Body of pancreas (tissue), 4 donors: ENCODE data around the gene PRAF2. TPM values are rescaled to one million over a fixed set of nuclear protein-coding genes. Genes with fewer than 3 reads are reported as not detected.

Source experiments
- ATAC-seq: fragments of 150-250 bp; one replicate; pipeline ENCODE4 v1.9.1; 2016
- DNase-seq, 4 donors: peaks; one replicate each; pipeline ENCODE4 v3.0.0-alpha.2; 2019
- H3K27ac ChIP-seq, 4 donors: fragments of 200-600 bp; sonication (generic); 1 replicate in 3 of 4; 2 replicates in 1 of 4; pipeline versions ENCODE4 v1.5.1 to v1.6.1; 2016 to 2019; ENCODE audit warnings: mild to moderate bottlenecking in 1 of 4, mixed read lengths in 1 of 4, moderate library complexity in 1 of 4
- H3K27me3 ChIP-seq, 2 donors: fragments of 200-600 bp; sonication (generic); one replicate each; pipeline ENCODE4 v1.6.0; 2016; ENCODE audit warnings: mild to moderate bottlenecking in 1 of 2
- H3K36me3 ChIP-seq, 2 donors: fragments of 200-600 bp; sonication (generic); replicated peaks in 1 of 2; 2 replicates each; pipeline ENCODE4 v1.5.1; 2016; ENCODE audit warnings: low read depth in 2 of 2; ENCODE audit not compliant: insufficient read depth in 1 of 2
- H3K4me1 ChIP-seq: fragments of 200-600 bp; sonication (generic); one replicate; pipeline ENCODE4 v1.6.0; 2016
- H3K4me3 ChIP-seq, 2 donors: fragments of 200-600 bp; sonication (generic); 1 replicate in 1 of 2; 2 replicates in 1 of 2; pipeline ENCODE4 v1.5.1; 2016 to 2019
- H3K9me3 ChIP-seq, 3 donors: fragments of 200-600 bp; sonication (generic); 1 replicate in 2 of 3; 2 replicates in 1 of 3; pipeline ENCODE4 v1.5.1; 2016
- POLR2A ChIP-seq, 3 donors: fragments of 450-650 bp; IDR thresholded peaks; one replicate each; pipeline ENCODE4 v1.6.1; 2016; ENCODE audit warnings: antibody characterized with exemption in 3 of 3, mild to moderate bottlenecking in 2 of 3
- WGBS, 2 donors: methylation state at CpG; one replicate each; pipeline ENCODE4 v1.1.5; 2017; 5-methylcytosine and 5-hydroxymethylcytosine counted together
- intact Hi-C: fragments of 100-400 bp; cut with DNase I; formaldehyde crosslinking; loops from one replicate; pipeline ENCODE4 v1.15.1; 2023
- total RNA-seq, 2 donors: library from RNA; depleted of rRNA; stranded (reverse); fragments of >200 nt; gene quantifications; one replicate each; pipeline ENCODE4 v1.1.0, GENCODE V29; 2016
- TF ChIP-seq, protein P1 (sequence below), 7 experiments: fragments of 450-650 bp in 4 of 7; fragments of 200-600 bp in 3 of 7; sonication (generic) in 3 of 7; IDR thresholded peaks; one replicate each; pipeline ENCODE4 v1.5.1; 2016 to 2019; ENCODE audit warnings: antibody characterized with exemption in 7 of 7

The PRAF2 gene
- total RNA-seq, 2 donors from 2014 or later = 5.4 to 10.9 TPM

DNA sequence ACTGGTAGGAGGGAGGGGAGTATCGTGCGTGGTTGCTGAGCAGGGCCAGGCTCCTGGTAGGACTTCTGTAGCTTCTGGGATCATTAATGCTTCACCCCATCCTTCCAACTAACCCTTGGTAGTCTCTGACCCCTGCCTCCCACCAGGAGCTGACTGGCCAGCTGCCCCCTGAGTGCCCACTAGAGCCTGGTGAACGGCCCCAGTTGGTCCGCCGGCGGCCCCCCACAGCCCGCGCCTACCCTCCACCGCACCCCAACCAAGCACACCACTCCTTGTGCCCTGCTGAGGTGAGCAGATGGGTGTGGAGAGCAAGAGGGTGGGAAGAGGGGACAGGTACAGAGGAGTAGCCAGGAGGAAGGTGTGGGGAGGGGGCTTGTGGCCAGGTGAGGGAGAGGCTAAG, 10.1 kb downstream of the PRAF2 start:
- 98 to 100% methylated on average over 1 to 9 of the region's 9 CpGs for WGBS, 2 donors
- Histone ChIP-seq H3K27ac (no peak overlapping the region), H3K9me3 (no peaks in the 10 kb centered on the region), H3K4me3 (no peak overlapping the region), H3K36me3 (no peaks in the 10 kb centered on the region), H3K4me1 (peaks cover 13% of the 10 kb centered on the region), H3K27me3 (no peaks in the 10 kb centered on the region)
- intact Hi-C loops = no loop called here
- no peak for ATAC-seq
- TF ChIP-seq POLR2A (IDR thresholded peaks at IDR 0.05) = no peak
- TF ChIP-seq, protein P1, sequence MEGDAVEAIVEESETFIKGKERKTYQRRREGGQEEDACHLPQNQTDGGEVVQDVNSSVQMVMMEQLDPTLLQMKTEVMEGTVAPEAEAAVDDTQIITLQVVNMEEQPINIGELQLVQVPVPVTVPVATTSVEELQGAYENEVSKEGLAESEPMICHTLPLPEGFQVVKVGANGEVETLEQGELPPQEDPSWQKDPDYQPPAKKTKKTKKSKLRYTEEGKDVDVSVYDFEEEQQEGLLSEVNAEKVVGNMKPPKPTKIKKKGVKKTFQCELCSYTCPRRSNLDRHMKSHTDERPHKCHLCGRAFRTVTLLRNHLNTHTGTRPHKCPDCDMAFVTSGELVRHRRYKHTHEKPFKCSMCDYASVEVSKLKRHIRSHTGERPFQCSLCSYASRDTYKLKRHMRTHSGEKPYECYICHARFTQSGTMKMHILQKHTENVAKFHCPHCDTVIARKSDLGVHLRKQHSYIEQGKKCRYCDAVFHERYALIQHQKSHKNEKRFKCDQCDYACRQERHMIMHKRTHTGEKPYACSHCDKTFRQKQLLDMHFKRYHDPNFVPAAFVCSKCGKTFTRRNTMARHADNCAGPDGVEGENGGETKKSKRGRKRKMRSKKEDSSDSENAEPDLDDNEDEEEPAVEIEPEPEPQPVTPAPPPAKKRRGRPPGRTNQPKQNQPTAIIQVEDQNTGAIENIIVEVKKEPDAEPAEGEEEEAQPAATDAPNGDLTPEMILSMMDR (IDR thresholded peaks at IDR 0.05) = no peak
- DNase-seq = no peak

DNA sequence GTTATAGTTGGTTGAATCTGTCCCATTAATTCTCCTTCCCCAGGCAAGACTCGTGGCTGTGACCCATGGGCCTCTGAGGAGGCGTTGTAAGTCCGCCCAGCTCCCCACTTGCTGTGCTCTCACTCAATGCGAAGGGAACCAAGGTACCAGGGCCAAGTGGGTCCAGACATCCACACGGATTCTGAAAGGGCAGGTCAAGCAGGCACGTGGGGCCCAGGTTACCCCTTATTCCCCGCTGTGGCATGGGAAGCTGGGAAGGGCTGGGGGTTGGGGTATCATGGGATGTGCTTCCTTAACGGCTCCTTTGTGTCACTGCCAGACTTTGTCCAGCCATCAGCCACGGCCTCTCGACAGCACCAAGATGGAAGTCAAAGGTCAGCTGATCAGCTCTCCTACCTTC, 11.9 kb downstream of the PRAF2 start:
- no peaks in the 10 kb centered on the region for H3K27me3 ChIP-seq
- intact Hi-C loops = no loop called here
- H3K27ac ChIP-seq = no peak overlapping the region
- H3K36me3 ChIP-seq = no peaks in the 10 kb centered on the region
- ATAC-seq (no peak), DNase-seq (no peak)
- H3K9me3 ChIP-seq = no peaks in the 10 kb centered on the region
- peaks cover 13% of the 10 kb centered on the region for H3K4me1 ChIP-seq
- TF ChIP-seq, protein P1 (IDR thresholded peaks at IDR 0.05) = no peak
- TF ChIP-seq POLR2A (IDR thresholded peaks at IDR 0.05) = no peak
- no peak overlapping the region for H3K4me3 ChIP-seq
- 75 to 86% methylated on average over 4 to 6 of the region's 10 CpGs for WGBS, 2 donors

DNA sequence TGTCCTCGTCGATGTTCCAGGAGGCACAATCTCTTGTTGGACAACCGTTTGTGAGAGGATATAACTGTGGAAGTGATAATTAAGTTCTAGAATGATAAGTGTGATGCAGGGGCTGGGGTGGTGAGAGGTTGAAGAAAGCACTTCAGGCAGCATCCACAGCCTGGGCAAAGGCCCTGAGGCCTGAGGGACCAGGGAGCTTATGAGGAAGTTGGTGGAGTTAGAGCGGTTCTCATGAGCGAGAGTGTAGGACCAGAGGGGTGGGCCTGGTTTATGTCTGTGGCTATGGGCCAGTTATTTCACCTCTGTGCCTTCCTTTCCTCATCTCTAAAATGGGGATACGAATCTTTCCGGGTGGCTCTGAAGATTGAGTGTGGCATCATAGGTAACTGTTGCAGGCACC, 12.3 kb downstream of the PRAF2 start:
- H3K4me1 ChIP-seq = peaks cover 13% of the 10 kb centered on the region
- H3K4me3 ChIP-seq = no peak overlapping the region
- ATAC-seq = no peak
- H3K27me3 ChIP-seq = no peaks in the 10 kb centered on the region
- no peak overlapping the region for H3K27ac ChIP-seq
- no peaks in the 10 kb centered on the region for H3K9me3 ChIP-seq
- 83 to 86% methylated on average over 6 to 7 of the region's 7 CpGs for WGBS, 2 donors
- intact Hi-C loops = no loop called here
- no peak for DNase-seq
- no peaks in the 10 kb centered on the region for H3K36me3 ChIP-seq
- TF ChIP-seq, protein P1 (IDR thresholded peaks at IDR 0.05) = no peak

- no peaks in the 10 kb centered on the region for H3K27me3 ChIP-seq
- WGBS, 2 donors = 52% methylated on average over 2 of the region's 3 CpGs; no CpG with 5 or more reads in 1 of the 2 donors
- no peak overlapping the region for H3K27ac ChIP-seq
- H3K4me3 ChIP-seq = no peak overlapping the region
- no peaks in the 10 kb centered on the region for H3K9me3 ChIP-seq
- peaks cover 13% of the 10 kb centered on the region for H3K4me1 ChIP-seq
- TF ChIP-seq POLR2A (IDR thresholded peaks at IDR 0.05) = no peak
- TF ChIP-seq, protein P1 (IDR thresholded peaks at IDR 0.05) = no peak
- DNase-seq (no peak), ATAC-seq (no peak)
- H3K36me3 ChIP-seq = no peaks in the 10 kb centered on the region
- intact Hi-C loops = no loop called here
These were observed 12.9 kb downstream of the PRAF2 start for GRCh38 chrX:49060914-49061313.

DNA sequence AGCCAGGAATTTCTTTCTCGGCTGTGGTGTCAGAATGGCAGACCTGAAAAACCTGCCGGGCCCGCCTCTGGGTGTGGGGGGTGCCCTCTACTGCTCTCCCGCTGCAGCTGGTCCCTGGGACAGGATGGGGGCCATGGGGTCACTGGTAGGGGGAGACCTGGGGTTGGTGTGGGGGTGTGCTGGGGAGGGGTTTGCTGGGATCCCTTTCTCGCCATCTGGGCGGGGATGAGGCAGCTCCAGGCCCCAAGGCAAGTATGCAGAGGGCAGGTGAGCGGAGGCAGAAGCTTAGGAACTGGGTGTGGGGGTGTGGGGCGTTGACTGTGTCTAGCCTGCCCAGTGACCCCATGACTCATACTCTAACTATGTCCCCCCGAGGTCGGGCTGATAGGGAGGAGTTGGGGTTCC, 14.1 kb downstream of the PRAF2 start:
- peaks cover 13% of the 10 kb centered on the region for H3K4me1 ChIP-seq
- intact Hi-C loops = no loop called here
- DNase-seq = peak in 3 of 4 donors; percentile 16 to 52 (median 42)
- peak overlapping the region; percentile 72 to 89 (median 78) for H3K27ac ChIP-seq
- H3K27me3 ChIP-seq = no peaks in the 10 kb centered on the region
- peak in 1 of 3 donors; percentile 8 for TF ChIP-seq POLR2A (IDR thresholded peaks at IDR 0.05)
- TF ChIP-seq, protein P1 (IDR thresholded peaks at IDR 0.05) = no peak
- ATAC-seq = peak; percentile 57
- H3K4me3 ChIP-seq = peak overlapping the region in 1 of 2 donors; percentile 25
- no peaks in the 10 kb centered on the region for H3K36me3 ChIP-seq
- no peaks in the 10 kb centered on the region for H3K9me3 ChIP-seq
- WGBS, 2 donors = 10 to 11% methylated on average over 4 to 5 of the region's 10 CpGs
